K562 (cell line): ENCODE data around the gene RDM1. TPM values are rescaled to one million over a fixed set of nuclear protein-coding genes. Genes with fewer than 3 reads are reported as not detected.

Source experiments
- ATAC-seq: fragments of 200-7000 bp; cut with Tn5 transposase; 3 replicates; pipeline ENCODE4 v1.9.1; 2020; ENCODE audit warnings: moderate library complexity
- BruUV-seq: library from RNA; stranded (reverse); fragments of 400-500 nt; replicated peaks from 2 replicates; lab custom pipeline; 2021; lab: Mats Ljungman, UMichigan
- CTCF ChIA-PET: fragments of 300-600 bp; formaldehyde crosslinking; extraction: SDS; loops from one replicate; lab custom pipeline; 2021; ENCODE audit warnings: low intra/inter-chr PET ratio; lab: Yijun Ruan, JAX
- POLR2A ChIA-PET: fragments of 300-600, 350-650 bp; sonication (Branson Sonifier 250); formaldehyde crosslinking; extraction: SDS; loops from one replicate; lab custom pipeline; 2021; ENCODE audit warnings: antibody characterized with exemption, inconsistent platforms; lab: Yijun Ruan, JAX
- DNase-seq, 4 experiments: peaks; one replicate each; pipeline versions ENCODE4 v3.0.0 to v3.0.0-alpha.2; 2011 to 2018; ENCODE audit warnings: low spot score in 3 of 4, mixed read lengths in 3 of 4; ENCODE audit errors: extremely low read depth in 1 of 4
- FAIRE-seq: peaks from 2 replicates; lab custom pipeline; 2011; peaks lifted over from hg19 to GRCh38; lab: Jason Lieb, UNC
- H2AFZ ChIP-seq: 2 replicates; pipeline ENCODE4 v1.6.0; 2011; ENCODE audit warnings: low read depth, low read length, control low read depth, inconsistent platforms
- H3K27ac ChIP-seq: fragments of 200-600 bp; 3 replicates; pipeline ENCODE4 v1.8.0; 2011; ENCODE audit warnings: low read depth, mild to moderate bottlenecking, control low read depth, inconsistent platforms, low read length, moderate library complexity, mixed read lengths; ENCODE audit errors: extremely low read depth
- H3K27me3 ChIP-seq, 2 experiments: fragments of 300-600 bp in 1 of 2; 2 replicates in 1 of 2; 3 replicates in 1 of 2; pipeline versions ENCODE4 v1.6.0 to v1.8.0; 2011; ENCODE audit warnings: inconsistent platforms in 2 of 2, low read length in 2 of 2, mild to moderate bottlenecking in 1 of 2, mixed read lengths in 1 of 2, moderate library complexity in 1 of 2; ENCODE audit not compliant: control insufficient read depth in 2 of 2, insufficient read depth in 2 of 2
- H3K36me3 ChIP-seq: fragments of 300-600 bp; 3 replicates; pipeline ENCODE4 v1.8.0; 2011; ENCODE audit warnings: mild to moderate bottlenecking, low read length, inconsistent platforms; ENCODE audit not compliant: control insufficient read depth, insufficient read depth
- H3K4me1 ChIP-seq, 2 experiments: fragments of 200-600 bp in 1 of 2; replicated peaks in 1 of 2; 2 replicates in 1 of 2; 3 replicates in 1 of 2; pipeline versions ENCODE4 v1.5.1 to v1.8.0; 2011; ENCODE audit warnings: inconsistent platforms in 2 of 2, low read length in 2 of 2, mild to moderate bottlenecking in 1 of 2, mixed read lengths in 1 of 2, moderate library complexity in 1 of 2; ENCODE audit not compliant: control insufficient read depth in 2 of 2, insufficient read depth in 2 of 2
- H3K4me2 ChIP-seq: 2 replicates; pipeline ENCODE4 v1.6.1; 2011; ENCODE audit warnings: low read length, control low read depth, inconsistent platforms, mixed read lengths; ENCODE audit not compliant: insufficient read depth
- H3K4me3 ChIP-seq: fragments of 200-600 bp; sonication (generic), shearing (Covaris generic); 2 replicates; pipeline ENCODE4 v1.5.1; 2016; ENCODE audit warnings: control low read depth, inconsistent platforms
- H3K79me2 ChIP-seq: fragments of 200-600 bp; 3 replicates; pipeline ENCODE4 v1.8.0; 2011; ENCODE audit warnings: low read length, inconsistent platforms; ENCODE audit not compliant: control insufficient read depth, insufficient read depth
- H3K9ac ChIP-seq, 2 experiments: 2 replicates each; pipeline versions ENCODE4 v1.6.0 to v1.6.1; 2011; ENCODE audit warnings: low read depth in 2 of 2, low read length in 2 of 2, control low read depth in 1 of 2, inconsistent platforms in 1 of 2, mild to moderate bottlenecking in 1 of 2, mixed read lengths in 1 of 2; ENCODE audit not compliant: insufficient read depth in 1 of 2
- H3K9me1 ChIP-seq: one replicate; pipeline ENCODE4 v1.6.0; 2011; ENCODE audit warnings: inconsistent platforms, mild to moderate bottlenecking, low read length, moderate library complexity; ENCODE audit not compliant: control insufficient read depth, insufficient read depth
- H3K9me3 ChIP-seq: replicated peaks from 2 replicates; pipeline ENCODE4 v1.5.1; 2011; ENCODE audit warnings: low read depth, low read length, inconsistent platforms; ENCODE audit not compliant: control insufficient read depth, insufficient read depth
- H4K20me1 ChIP-seq: replicated peaks from 2 replicates; pipeline ENCODE4 v1.6.1; 2011; ENCODE audit warnings: low read length, inconsistent platforms, mixed read lengths; ENCODE audit not compliant: control insufficient read depth, insufficient read depth
- ARID3A ChIP-seq: IDR thresholded peaks from 2 replicates; pipeline ENCODE4 v1.6.1; 2012; ENCODE audit warnings: low read depth, low read length, improper control_type of control experiment, borderline replicate concordance
- BCOR ChIP-seq: fragments of 450-650 bp; IDR thresholded peaks from 2 replicates; pipeline ENCODE4 v1.6.1; 2016
- GABPB1 ChIP-seq: sonication (generic); formaldehyde crosslinking; IDR thresholded peaks from 2 replicates; pipeline ENCODE4 v1.8.0; 2022; ENCODE audit warnings: mild to moderate bottlenecking, missing genetic modification reagents
- RBM25 ChIP-seq: fragments of 200-400 bp; formaldehyde crosslinking; IDR thresholded peaks from 2 replicates; pipeline ENCODE4 v1.6.1; 2018; ENCODE audit warnings: low read length, low read depth, moderate library complexity; ENCODE audit not compliant: severe bottlenecking
- SP2 ChIP-seq: IDR thresholded peaks from 2 replicates; pipeline ENCODE4 v1.6.1; 2011; ENCODE audit warnings: mild to moderate bottlenecking, low read depth, low read length, moderate library complexity; ENCODE audit not compliant: poor library complexity, severe bottlenecking; ENCODE audit errors: extremely low read depth
- ZFP36 ChIP-seq: fragments of 150-350 bp; IDR thresholded peaks from 2 replicates; pipeline ENCODE4 v1.6.1; 2018; ENCODE audit warnings: low read length, low read depth; ENCODE audit not compliant: partially characterized antibody
- in situ Hi-C: fragments of 300-500 bp; cut with MboI; formaldehyde crosslinking; loops from 4 replicates; pipeline ENCODE4 v1.15.0; 2018; ENCODE audit warnings: inconsistent platforms, mixed read lengths
- intact Hi-C: fragments of 100-400 bp; cut with micrococcal nuclease; formaldehyde crosslinking; loops from 2 replicates; pipeline ENCODE4 v1.14.2; 2022
- polyA plus RNA-seq, 8 experiments: library from polyadenylated mRNA; depleted of rRNA in 4 of 8; stranded (reverse) in 5 of 8; unstranded in 3 of 8; fragments of >200 nt; fragmentation: Nextera tagmentation in 2 of 8; fragmentation: Illumina TruSeq in 1 of 8; extraction: Ambion mirVana in 2 of 8; extraction: Trizol in 1 of 8; gene quantifications; 2 replicates each; pipeline versions ENCODE4 v1.2.1 to v1.2.3, GENCODE V29; 2011 to 2014; ENCODE audit warnings: inconsistent platforms in 1 of 8, missing spikeins in 1 of 8
- total RNA-seq, 7 experiments: library from RNA; depleted of rRNA in 6 of 7; stranded (reverse); fragments of >200 nt in 6 of 7; fragmentation: Illumina TruSeq in 2 of 7; extraction: Trizol in 2 of 7; gene quantifications; 2 replicates each; pipeline versions ENCODE4 v1.2.1 to v1.2.3, GENCODE V29; 2011 to 2021; ENCODE audit warnings: low replicate concordance in 1 of 7

Gene RDM1
- total and polyA plus RNA-seq, 9 of the 15 experiments (the other 6 are each of a cell fraction or from before 2014, with no cell fraction given): 2.5 to 11.2 (median 5.4) TPM

DNA sequence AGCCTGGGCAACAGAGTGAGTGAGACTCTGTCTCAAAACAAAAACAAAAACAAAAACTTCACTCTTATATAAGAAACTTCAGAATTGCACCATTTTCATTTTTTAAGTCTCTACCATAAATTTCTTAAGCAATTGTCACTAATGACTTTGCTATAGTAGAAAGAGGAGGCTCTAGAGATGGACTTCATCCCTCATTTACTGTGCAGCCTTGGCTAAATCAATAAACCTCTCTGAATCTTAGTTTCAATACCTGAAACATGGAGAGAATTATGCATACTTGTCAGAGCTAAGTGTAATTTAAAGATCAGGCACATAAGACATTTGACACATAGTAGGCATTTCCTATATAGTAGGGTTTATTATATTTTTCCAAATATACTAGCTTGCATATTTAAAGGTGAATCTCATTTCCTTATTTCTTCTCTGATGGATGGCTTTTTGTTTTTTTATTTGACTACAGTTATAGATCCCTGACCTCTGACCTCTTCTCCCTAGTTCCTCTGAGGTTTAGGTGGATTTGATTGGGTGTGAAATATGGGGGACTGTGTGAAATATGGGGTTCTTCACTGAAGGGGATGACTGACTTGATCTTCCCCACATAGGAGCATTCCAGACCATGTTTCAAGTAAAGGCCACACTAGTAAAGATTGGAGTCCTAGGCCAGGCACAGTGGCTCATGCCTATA, 53.1 kb downstream of the RDM1 start:
- Histone ChIP-seq H3K4me3 (no peak overlapping the region), H3K27ac (no peak overlapping the region), H3K36me3 (no peaks in the 10 kb centered on the region), H3K9ac (no peak overlapping the region), H2AFZ (no peak overlapping the region), H4K20me1 (no peaks in the 10 kb centered on the region), H3K4me2 (no peak overlapping the region), H3K27me3 (no peaks in the 10 kb centered on the region), H3K9me1 (no peaks in the 10 kb centered on the region), H3K79me2 (no peaks in the 10 kb centered on the region), H3K9me3 (no peaks in the 10 kb centered on the region), H3K4me1 (peaks cover 4 to 17% of the 10 kb centered on the region in 2 experiments; a peak in 4 of 5 replicates)
- in situ Hi-C loops (no loop called here), intact Hi-C loops (no loop called here)
- no TSS peak for BruUV-seq
- TF ChIP-seq ARID3A (no peak), ZFP36 (peak; percentile 21), BCOR (peak; percentile 64), GABPB1 (CRISPR knock-in tag) (no peak), RBM25 (peak; percentile 84), SP2 (no peak)
- ChIA-PET POLR2A (interaction anchor here (0.6 to 2.2 kb wide), 4 partner anchors 11 to 128 kb away, joined by 3 to 7 read pairs (median 3); no protein-coding TSS in a partner anchor), CTCF (no interaction called here)
- FAIRE-seq (no peak), DNase-seq (no peak), ATAC-seq (no peak)
